Hematopoietic multipotent progenitor cell treated with erythropoietin and hydrocortisone succinate and interleukin-3 and kit ligand, for 8 days (in vitro differentiated cells): ENCODE measurements around the gene CSK.
"Not testable (repeated sequence)": the region's sequence is repeated elsewhere in the genome, so short reads cannot be mapped to it uniquely, and the experiment has no call there.

Experiments
- DNase-seq: peaks from one replicate; pipeline ENCODE4 v3.0.0-alpha.2; 2015

Gene CSK

DNA sequence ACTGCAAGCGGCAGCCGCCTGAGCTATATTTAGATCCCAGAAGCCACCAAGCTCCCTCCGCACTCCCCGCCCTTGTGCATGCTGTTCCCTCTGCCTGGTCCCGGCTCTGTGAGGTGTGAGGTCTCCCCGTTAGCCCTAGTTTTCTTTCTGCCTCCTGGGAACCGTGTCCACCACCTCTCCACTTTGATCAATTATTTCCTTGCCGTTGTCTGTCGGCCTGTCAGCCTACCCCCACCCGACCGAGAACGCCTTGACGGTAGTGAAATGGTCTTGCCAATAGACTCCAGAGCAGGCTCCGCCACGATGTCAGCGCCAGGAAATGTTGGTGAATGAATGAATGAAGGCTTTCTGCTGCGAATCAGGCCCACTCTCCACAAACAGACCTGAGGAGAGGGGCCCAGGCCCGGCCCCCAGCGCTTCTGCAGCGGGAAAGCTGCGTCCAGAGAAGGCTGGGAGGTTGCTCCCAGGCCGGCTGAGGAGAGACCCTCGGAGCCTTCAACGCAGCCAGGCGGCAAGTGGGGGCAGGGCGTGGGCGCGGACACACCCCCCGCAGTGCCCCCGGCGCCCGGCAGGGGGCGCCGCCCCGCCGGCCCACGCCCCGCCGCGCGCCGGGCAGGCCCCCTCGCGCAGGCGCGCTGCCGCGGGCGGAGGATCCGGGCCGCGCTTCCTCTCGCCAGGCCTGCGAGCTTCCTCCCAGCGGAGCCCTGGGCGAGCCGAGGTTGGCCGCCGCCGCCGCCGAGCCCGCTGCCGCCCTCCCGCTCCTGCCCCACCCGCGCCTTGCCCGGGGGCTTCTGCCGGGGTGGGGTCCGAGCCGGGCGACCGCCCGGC is at the start of gene CSK:
Gene CSK, plus strand, starts transcription at position 650 of the 828 bp plus-strand sequence. CDS start 16,218 bp downstream, outside the sequence.
- DNase-seq: peak; percentile 74

DNA sequence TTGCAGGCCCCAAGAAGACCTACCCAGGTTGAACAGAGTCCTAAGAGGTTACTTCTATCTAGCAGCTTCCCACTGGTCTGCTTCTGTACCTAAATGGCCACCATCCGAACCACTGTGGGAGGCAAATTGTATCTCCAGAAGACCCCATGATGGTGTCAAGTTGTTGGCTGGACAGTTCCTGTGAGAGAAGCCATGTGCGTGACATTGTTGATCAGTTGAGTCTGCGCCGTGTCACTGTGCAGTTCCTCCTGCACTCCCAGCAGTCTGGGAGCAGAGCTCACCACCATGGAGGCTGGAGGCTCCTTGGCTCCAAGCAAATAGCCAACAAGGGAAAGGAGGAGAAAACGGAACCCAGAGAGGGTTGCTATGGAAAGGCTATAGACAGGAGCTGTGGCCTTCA is 49.0 kb upstream of the CSK start:
- DNase-seq: no peak

DNA sequence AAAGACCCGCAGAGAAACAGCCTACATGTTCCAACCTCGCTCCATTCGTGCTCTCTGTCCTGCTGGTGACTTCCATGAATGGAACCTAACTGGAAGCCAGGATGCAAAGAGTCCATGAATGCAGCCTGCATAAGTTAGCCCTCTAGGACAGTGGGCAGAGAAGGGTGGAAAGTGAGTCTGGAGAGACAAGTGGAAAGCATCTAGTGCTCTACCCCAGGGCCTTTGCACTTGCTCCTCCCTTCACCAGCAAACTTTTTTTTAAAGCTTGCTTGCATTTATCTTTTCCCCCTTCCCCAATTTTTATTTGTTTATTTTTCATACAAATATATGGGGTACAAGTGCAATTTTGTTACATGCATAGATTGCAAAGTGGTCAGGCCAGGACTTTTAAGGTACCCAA is 48.6 kb upstream of the CSK start:
- DNase-seq: no peak

DNA sequence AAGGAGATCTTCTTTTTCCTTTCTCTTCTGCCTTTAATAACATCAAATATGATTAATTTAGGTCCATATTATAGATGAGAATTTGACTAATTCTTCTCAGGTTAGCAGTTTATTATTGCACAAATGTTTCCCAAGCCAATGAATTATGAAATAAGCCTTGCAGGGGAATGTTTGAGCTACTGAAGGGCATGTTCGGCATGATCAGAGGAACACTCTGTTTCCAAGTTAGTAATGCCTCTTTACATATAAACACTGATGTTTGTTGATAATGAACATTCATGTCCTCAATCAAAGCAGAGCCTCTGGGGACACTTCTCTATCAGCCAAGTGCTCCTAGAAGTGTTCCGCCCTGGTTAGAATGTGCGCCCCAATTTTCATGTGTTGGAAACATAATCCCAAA is 46.6 kb upstream of the CSK start:
- no peak for DNase-seq

DNA sequence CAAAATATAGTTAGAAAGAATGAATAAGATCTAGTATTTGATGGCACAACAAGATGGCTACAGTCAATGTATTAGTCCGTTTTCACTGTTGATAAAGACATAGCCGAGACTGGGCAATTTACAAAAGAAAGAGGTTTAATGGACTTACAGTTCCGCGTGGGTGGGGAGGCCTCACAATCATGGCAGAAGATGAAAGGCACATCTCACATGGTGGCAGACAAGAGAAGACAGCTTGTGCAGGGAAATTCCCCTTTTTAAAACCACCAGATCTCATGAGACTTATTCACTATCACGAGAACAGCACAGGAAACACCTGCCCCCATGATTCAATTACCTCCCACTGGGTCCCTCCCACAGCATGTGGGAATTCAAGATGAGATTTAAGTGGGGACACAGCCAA is 43.6 kb upstream of the CSK start:
- DNase-seq: not testable (repeated sequence)

DNA sequence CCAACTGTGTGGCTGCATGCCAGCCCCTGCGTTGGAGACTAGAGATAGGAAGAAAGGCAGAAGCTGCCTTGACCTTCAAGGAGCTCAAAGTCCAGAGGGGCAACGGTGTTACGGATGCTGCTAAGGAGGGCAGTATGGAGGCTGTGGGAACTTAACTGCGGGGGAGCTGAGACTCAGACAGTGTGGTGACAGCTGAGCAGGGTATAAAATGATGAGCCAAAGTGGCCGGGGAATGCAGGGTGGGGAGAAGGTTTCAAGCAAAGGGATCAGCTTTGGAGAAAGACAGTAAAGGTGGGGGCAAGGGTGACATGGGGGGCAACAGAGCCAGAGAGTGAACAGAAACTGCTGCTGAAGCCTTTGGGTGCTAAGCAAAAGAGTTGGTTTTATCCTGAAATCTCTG is 39.5 kb upstream of the CSK start:
- DNase-seq: no peak

DNA sequence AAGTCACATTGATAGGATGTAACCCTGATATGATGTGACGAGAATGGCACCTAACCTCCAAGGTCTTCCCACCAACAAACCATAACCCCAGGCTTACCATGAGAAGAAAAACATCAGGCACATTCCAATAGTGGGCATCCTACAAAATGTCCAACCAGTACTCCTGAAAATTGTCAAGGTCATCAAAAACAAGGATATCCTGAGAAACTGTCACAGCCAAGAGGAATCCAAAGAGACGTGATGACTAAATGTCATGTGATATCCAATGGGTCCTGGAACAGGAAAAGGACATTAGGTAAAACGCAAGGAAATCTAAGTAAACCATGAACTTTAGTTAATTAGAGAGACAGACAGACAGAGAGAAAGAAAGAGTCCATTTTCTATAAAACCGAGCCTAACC is 35.5 kb upstream of the CSK start:
- DNase-seq: no peak

DNA sequence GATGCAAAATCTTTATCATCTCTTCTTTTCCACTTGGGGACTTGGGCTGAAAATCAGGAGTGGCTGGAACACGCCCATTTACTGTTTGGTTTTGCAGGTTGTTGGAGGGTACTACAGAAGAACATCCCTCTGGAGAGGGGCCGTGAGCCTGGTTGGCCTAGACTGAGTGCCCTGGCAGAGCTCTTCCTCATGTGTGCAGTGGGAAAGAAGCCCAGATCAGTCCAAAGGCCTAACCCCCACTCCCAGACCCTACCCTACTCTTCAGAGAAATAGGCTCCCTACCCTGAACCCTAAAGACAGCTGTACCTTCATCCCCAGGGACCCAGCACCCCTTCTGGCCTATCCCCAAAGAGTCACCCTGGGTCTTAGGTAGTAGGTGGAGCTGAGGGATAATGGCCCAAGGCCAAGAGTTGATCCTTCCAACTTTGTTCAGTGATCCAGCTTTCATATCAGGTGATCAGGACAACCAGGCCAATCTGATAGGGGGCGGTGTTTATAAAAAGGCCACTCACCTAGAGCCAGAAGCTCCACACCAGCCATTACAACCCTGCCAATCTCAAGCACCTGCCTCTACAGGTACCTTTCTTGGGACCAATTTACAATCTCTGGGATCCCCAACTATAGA is 33.4 kb upstream of the CSK start, which contains the start of gene CYP1A2:
Gene CYP1A2, plus strand, starts transcription at position 524 of the 625 bp plus-strand sequence. CDS start 894 bp downstream, outside the sequence.
- DNase-seq: no peak

DNA sequence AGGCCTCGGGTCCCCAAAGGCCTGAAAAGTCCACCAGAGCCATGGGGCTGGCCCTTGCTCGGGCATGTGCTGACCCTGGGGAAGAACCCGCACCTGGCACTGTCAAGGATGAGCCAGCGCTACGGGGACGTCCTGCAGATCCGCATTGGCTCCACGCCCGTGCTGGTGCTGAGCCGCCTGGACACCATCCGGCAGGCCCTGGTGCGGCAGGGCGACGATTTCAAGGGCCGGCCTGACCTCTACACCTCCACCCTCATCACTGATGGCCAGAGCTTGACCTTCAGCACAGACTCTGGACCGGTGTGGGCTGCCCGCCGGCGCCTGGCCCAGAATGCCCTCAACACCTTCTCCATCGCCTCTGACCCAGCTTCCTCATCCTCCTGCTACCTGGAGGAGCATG is 32.0 kb upstream of the CSK start:
- no peak for DNase-seq

DNA sequence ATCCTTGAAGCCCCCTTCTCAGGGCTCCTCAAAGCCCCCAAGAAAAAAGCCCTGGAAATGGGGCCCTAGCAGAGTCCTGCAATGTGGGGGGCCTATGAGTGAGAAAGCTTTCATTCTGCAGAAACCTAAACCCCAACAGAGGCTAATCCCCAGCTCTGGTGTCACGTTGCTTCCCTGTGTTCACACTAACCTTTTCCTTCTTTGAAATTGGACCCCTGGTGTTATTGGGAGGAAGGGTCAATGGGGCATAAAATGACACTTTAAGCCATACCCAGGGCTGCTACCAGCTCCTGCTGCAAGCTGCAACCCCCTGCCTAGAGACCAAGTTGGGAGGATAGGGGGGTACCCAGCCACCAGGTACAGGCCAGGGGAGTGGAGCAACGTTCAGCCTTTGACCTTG is 31.1 kb upstream of the CSK start:
- DNase-seq: no peak

DNA sequence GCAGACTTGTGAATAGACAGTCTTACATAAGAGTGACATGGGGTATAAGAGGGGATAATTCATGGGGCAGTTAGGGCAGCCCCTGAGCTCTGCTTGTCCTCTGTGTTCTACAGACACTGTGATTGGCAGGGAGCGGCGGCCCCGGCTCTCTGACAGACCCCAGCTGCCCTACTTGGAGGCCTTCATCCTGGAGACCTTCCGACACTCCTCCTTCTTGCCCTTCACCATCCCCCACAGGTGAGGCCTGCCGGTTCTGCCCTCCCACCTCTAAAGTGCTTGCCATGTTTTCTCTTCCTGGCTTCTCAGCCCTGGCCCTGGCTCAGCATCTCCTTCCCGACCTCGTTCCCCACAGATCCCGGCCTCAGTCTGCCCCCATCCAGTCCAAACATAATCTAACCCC is 29.9 kb upstream of the CSK start:
- DNase-seq: no peak

DNA sequence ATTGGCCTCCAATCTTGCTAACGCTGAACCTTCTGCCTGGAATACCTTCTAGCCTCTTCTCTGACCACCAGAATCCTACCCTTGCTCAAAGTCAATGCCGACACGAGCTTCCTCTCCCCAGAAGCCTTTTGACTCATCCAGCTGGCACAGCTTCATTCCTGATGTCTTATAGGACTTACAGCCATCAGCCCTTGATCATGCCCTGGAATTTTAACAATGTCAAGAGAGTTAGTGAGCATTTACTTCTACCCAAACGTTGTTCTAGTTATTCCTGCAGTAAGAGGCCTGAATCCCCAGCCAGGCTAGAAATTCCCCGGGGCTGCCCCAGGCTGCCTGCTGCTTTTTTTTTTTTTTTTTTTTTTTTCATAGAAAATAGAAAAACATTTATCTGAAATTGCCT is 29.3 kb upstream of the CSK start:
- DNase-seq: no peak

DNA sequence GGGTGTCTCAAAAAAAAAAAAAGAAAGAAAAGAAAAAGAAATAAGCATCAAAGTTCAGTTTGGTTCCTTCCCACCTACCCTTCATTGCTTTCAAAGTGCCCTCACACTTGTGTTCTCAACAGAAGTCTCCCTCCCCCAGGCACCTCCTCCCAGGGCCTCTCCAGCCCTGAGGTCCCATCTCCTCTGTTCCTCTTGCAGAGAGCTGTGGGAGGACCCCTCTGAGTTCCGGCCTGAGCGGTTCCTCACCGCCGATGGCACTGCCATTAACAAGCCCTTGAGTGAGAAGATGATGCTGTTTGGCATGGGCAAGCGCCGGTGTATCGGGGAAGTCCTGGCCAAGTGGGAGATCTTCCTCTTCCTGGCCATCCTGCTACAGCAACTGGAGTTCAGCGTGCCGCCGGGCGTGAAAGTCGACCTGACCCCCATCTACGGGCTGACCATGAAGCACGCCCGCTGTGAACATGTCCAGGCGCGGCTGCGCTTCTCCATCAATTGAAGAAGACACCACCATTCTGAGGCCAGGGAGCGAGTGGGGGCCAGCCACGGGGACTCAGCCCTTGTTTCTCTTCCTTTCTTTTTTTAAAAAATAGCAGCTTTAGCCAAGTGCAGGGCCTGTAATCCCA is 27.2 kb upstream of the CSK start:
- no peak for DNase-seq

DNA sequence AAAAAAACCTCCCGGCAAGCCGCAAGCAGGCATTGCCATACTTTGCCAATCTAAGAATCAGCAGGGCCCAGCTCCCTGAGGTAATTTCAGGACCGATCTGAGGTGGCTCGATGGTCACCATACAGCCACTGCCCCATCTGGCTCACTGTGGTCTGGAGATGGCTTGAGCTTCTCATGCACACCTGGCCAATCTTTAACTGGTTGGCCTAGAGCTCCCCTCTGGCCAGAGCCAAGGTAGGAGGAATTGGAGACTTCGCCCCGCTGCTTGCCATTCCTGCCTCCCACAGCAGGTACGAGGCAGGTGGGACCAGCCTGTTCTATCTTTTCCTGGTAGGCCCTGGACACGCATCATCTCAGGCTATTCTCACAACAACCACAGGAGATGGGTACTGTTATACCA is 23.1 kb upstream of the CSK start:
- no peak for DNase-seq

DNA sequence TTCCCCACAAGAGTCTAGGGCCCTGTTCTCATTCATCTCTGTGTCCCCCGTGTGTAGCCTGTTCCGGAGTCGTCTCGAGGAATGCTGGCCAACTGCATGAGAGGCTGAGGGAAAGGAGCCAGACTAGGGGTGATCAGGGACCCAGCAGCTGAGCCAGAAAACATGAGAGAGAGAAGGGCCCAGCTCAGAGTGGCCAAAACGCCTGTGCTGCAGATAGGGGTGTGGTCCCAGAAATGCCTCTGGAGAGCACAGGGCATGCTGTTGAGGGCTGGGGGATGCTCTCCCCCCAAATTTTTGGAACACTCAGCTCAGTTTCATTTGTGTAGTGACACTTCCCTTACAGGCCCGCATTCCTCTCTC is 19.1 kb upstream of the CSK start:
- DNase-seq: no peak

DNA sequence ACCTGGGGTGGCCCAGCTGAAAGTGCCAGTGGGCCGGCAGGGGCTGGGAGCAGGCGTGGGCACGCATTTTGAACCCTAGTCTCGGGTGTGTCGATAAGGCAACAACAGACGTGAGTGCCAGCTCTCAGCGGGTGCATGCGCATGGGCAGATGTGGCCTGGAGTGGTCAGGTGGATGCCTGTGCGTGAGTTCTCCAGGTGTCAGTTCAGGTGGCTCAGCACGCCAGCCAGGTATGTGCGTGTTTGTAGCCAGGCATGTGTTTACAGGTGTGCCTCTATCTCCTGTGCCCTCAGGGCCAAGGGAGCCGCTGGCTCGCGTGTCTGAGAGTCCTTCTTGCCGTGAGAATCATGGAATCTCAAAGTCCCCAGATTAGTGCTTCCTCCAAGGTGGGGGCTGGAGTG is 18.5 kb upstream of the CSK start:
- DNase-seq: no peak

DNA sequence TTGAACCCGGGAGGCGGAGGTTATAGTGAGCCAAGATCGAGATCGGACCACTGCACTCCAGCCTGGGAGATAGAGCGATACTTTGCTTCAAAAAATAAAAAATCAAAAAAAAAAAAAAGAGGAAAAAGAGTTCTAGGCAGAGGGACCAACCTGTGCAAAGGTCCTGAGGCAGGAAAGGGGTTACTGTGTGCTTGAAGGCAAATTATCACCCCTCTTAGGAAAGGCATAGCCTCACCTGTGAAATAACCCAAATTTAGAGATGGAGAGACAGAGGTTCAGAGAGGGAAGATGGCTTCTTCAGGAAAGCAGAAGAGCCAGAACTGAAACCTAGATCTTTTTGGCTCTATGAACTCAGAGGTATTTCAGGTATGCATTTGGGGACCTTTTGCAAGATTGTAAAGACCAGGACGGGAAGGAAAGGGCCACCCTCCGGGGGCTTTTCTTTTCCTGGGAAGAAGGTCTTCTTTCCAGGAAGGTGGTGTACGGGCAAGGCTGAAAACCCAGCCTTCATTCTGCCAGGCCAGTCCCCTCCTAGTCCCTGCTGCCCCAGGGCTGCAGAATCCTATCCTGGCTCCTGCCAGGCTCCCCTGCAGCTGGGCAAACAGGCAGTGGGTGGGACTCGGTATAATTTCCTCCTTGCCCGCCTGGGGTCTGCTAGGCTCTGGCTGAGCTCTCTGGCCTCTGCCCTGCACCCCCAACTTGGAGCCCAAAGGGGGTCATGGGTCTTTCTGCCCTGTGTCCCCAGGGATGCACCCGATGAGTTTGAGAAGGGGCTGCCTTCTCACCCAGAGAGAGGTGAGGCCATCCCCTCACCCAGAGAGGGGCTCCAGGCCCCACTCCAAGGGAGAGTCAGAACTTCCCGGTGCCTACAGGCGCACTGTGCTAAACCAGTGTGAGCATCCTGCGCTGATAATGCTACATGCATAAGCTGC is 14.4 kb upstream of the CSK start:
- no peak for DNase-seq

DNA sequence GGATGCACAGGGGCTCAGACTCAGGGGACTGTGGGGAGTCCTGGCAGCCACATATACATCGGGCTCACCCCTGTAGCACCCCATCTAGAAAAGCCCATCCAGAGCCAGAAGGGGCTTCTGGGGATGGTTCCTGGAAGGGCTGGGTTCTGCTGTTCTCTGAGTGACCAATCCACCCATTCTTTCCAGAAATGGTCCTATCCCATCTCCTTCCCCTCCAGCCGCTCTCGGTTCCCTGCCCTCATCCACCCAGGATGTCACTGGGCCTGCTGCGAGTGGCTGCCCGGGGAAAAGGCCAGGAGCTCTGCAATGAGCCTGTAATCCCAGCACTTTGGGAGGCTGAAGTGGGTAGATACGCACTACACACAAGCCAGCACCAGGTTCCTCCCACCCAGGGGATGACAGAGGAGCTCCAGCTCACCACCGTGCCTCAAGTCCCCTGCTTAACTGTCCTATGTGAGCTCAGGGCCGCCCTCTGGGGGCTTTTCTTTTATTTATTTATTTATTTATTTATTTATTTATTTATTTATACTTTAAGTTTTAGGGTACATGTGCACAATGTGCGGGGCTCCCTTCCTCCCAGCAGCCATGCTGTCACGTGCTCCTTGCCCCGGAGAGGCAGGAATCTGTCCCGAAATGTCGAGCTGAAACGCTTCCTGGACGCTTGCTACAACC is 13.6 kb upstream of the CSK start:
- DNase-seq: no peak

DNA sequence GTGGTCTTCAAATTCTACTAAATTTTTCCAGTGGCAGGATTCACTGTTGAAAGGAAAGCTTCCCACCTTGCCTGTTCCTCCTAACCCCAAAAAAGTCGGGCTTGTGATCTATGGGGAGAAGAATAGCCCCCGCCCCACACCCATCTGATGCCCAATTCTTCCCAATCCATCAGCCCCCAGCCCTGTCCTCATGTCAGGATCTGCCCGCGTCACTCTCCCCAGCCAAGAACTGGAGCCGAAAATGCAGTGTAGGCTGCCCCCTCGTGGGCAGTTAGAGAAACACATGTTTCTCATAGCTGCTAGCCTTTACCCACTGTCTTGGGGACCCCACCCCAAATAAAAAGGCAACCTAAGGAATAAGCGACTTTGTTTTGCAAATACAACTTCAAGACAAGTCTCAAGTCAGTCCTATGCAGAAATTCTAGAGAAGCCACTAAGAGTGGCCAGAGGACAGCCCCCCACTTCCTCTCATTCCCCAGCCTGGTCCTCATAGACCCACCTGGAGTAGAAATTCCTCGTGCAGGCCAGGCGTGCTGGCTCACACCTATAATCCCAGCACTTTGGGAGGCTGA is 13.0 kb upstream of the CSK start:
- DNase-seq: peak; percentile 65

DNA sequence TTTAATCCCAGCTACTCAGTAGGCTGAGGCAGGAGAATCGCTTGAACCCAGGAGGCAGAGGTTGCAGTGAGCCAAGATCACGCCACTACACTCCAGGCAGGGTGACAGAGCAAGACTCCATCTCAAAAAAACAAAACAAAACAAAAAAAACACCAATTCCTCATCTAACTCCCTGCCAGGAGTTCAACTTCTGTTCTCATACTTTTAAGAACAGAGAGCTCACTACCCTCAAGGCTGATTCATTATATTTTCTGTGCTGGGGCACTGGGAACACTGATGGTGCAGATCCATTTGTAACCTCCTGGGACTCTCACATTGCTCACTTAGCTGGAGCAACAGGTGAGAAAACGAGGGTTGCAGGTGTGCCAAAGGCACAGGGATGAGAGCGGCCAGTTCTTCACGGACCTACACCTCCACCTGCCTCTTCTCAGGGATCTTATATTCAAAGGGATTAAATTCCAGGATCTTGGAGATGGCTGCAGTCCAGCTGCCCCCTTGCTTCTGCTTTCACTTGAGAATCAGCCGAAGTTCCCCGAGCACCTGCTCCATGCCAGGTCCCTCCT is 12.3 kb upstream of the CSK start:
- DNase-seq: no peak

DNA sequence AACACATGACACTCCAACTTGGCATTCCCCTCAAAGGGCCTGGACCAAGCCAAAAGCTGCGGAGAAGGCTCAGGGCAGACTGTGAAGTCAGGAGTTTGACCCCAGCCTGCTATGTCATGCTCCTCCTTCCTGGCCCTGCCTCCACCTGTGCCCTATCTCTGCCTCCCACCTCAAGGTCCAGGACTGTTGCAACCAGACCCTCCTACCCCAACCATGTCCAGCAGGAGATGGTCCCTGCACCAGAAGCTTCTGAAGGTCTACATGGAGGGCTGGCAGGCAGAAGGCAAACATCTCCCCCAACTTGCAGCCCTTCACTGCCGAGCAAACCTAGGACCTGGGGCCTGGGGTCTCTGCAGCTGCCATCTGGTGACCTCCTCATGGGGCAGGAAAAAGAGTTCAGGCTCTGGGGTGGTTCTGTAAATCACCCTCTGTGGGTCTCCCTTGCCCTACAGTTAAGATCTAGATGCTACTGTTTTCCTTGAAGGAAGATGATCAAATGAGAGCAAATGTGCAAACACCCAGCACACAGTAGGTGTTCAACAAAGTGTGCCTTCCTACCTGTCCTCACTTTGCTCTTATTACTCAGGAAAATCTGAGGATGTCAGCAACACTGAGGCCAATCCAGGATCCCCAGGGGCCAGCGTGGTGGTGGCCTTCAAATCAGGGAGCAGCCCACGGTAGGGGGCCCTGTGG is 11.5 kb upstream of the CSK start:
- DNase-seq: no peak
